SU-DHL-6 (cell line): ENCODE measurements around the gene NOP16.
"Not testable (repeated sequence)": the region's sequence is repeated elsewhere in the genome, so short reads cannot be mapped to it uniquely, and the experiment has no call there.

Experiments
- H2AFZ ChIP-seq: fragments of 200-600 bp; sonication (generic); 2 replicates; pipeline ENCODE4 v1.6.1; 2014; ENCODE audit warnings: low read depth, mild to moderate bottlenecking, moderate library complexity, mixed read lengths, antibody characterized with exemption, low read length; ENCODE audit not compliant: severe bottlenecking
- H3F3A ChIP-seq: fragments of 200-600 bp; shearing (Covaris generic); 2 replicates; pipeline ENCODE4 v1.6.0; 2016; ENCODE audit warnings: antibody characterized with exemption, mild to moderate bottlenecking; ENCODE audit not compliant: insufficient read depth
- H3K27ac ChIP-seq: fragments of 200-600 bp; sonication (generic); 2 replicates; pipeline ENCODE4 v1.5.1; 2016; ENCODE audit warnings: low read depth, mild to moderate bottlenecking, low read length, moderate library complexity, mixed read lengths
- H3K27me3 ChIP-seq: fragments of 200-600 bp; sonication (generic), shearing (Covaris generic); 2 replicates; pipeline ENCODE4 v1.6.0; 2014; ENCODE audit warnings: mild to moderate bottlenecking, low read length
- H3K36me3 ChIP-seq: fragments of 200-600 bp; sonication (generic); 2 replicates; pipeline ENCODE4 v1.6.1; 2014; ENCODE audit warnings: mild to moderate bottlenecking, low read length, mixed read lengths
- H3K4me2 ChIP-seq: fragments of 300-600, 200-600 bp; shearing (Covaris generic), sonication (generic); 2 replicates; pipeline ENCODE4 v1.6.0; 2014; ENCODE audit warnings: low read length, low read depth, mild to moderate bottlenecking; ENCODE audit not compliant: poor library complexity, severe bottlenecking
- H3K4me3 ChIP-seq: fragments of 200-600 bp; sonication (generic); 2 replicates; pipeline ENCODE4 v1.5.1; 2014; ENCODE audit warnings: antibody characterized with exemption, low read length, mild to moderate bottlenecking, mixed read lengths; ENCODE audit not compliant: insufficient read depth, poor library complexity, severe bottlenecking
- H3K79me2 ChIP-seq: fragments of 200-600 bp; sonication (generic); 2 replicates; pipeline ENCODE4 v1.6.1; 2014; ENCODE audit warnings: mild to moderate bottlenecking, low read length, moderate library complexity; ENCODE audit not compliant: insufficient read depth
- H3K9ac ChIP-seq: fragments of 200-600 bp; sonication (generic); 2 replicates; pipeline ENCODE4 v1.7.0; 2014; ENCODE audit warnings: mild to moderate bottlenecking, low read length
- H3K9me2 ChIP-seq: fragments of 200-600 bp; sonication (generic); replicated peaks from 2 replicates; pipeline ENCODE4 v1.6.1; 2014; ENCODE audit warnings: low read length; ENCODE audit not compliant: insufficient read depth
- H3K9me3 ChIP-seq: fragments of 200-600 bp; sonication (generic); 2 replicates; pipeline ENCODE4 v1.6.1; 2014; ENCODE audit warnings: low read length, mixed read lengths; ENCODE audit not compliant: insufficient read depth
- H4K20me1 ChIP-seq: fragments of 200-600 bp; sonication (generic); 2 replicates; pipeline ENCODE4 v1.6.1; 2014; ENCODE audit warnings: low read depth, mild to moderate bottlenecking, antibody characterized with exemption, low read length, moderate library complexity, mixed read lengths
- CTCF ChIP-seq: fragments of 200-600 bp; sonication (generic); IDR thresholded peaks from one replicate; pipeline ENCODE4 v1.5.1; 2017; ENCODE audit warnings: antibody characterized with exemption, mild to moderate bottlenecking, low read length, moderate library complexity; ENCODE audit not compliant: insufficient read depth, poor library complexity, severe bottlenecking
- EZH2phosphoT487 ChIP-seq: fragments of 200-600 bp; sonication (generic), shearing (Covaris generic); conservative IDR thresholded peaks from 2 replicates; pipeline ENCODE4 v1.6.1; 2018; ENCODE audit warnings: mild to moderate bottlenecking, antibody characterized with exemption, low read length, moderate library complexity, mixed read lengths

The NOP16 gene

GRCh38 chr5:176408590-176408989, 20.2 kb upstream of the NOP16 start:
- Histone ChIP-seq H3K4me2 (no peak overlapping the region), H3K9me3 (no peaks in the 10 kb centered on the region), H3K36me3 (no peaks in the 10 kb centered on the region), H3K79me2 (no peaks in the 10 kb centered on the region), H3F3A (no peaks in the 10 kb centered on the region), H3K9me2 (no peaks in the 10 kb centered on the region), H3K27me3 (no peaks in the 10 kb centered on the region), H3K4me3 (no peak overlapping the region), H3K27ac (no peak overlapping the region), H3K9ac (no peak overlapping the region), H4K20me1 (no peaks in the 10 kb centered on the region), H2AFZ (no peak overlapping the region)
- no peak for TF ChIP-seq CTCF
- TF ChIP-seq EZH2phosphoT487: no peak

GRCh38 chr5:176408252-176408573, 19.8 kb upstream of the NOP16 start:
- H3F3A ChIP-seq, H3K9ac ChIP-seq, H3K27me3 ChIP-seq, H2AFZ ChIP-seq, H4K20me1 ChIP-seq, H3K36me3 ChIP-seq, H3K79me2 ChIP-seq, H3K27ac ChIP-seq, H3K4me3 ChIP-seq, H3K4me2 ChIP-seq, H3K9me3 ChIP-seq, H3K9me2 ChIP-seq: not testable (repeated sequence)

GRCh38 chr5:176407456-176408251, 19.3 kb upstream of the NOP16 start:
- Histone ChIP-seq H3K4me2 (no peak overlapping the region), H3K79me2 (no peaks in the 10 kb centered on the region), H3K27ac (no peak overlapping the region), H3K36me3 (no peaks in the 10 kb centered on the region), H3K9me2 (no peaks in the 10 kb centered on the region), H3F3A (no peaks in the 10 kb centered on the region), H2AFZ (no peak overlapping the region), H3K4me3 (no peak overlapping the region), H3K27me3 (no peaks in the 10 kb centered on the region), H4K20me1 (no peaks in the 10 kb centered on the region), H3K9me3 (no peaks in the 10 kb centered on the region), H3K9ac (no peak overlapping the region)
- no peak for TF ChIP-seq EZH2phosphoT487

- Histone ChIP-seq H3K79me2 (no peaks in the 10 kb centered on the region), H3K4me2 (no peak overlapping the region), H3K9ac (no peak overlapping the region), H4K20me1 (no peaks in the 10 kb centered on the region), H3K9me3 (no peaks in the 10 kb centered on the region), H3K27ac (no peak overlapping the region), H3K9me2 (no peaks in the 10 kb centered on the region), H3K36me3 (no peaks in the 10 kb centered on the region), H3K4me3 (no peak overlapping the region), H3F3A (no peaks in the 10 kb centered on the region), H3K27me3 (no peaks in the 10 kb centered on the region), H2AFZ (no peak overlapping the region)
- TF ChIP-seq EZH2phosphoT487 (no peak), CTCF (no peak)
These were observed 18.1 kb upstream of the NOP16 start for GRCh38 chr5:176406436-176407052.
